ENCODE measurements around the gene UCHL3. TPM values are rescaled to one million over a fixed set of nuclear protein-coding genes. Genes with fewer than 3 reads are reported as not detected.

UCHL3 gene
- total and polyA plus RNA-seq, 2 of the 8 experiments (the other 6 are each of a cell fraction or from before 2014, with no cell fraction given), result 33.0 to 61.1 TPM

- Histone ChIP-seq H4K20me1 (replicated peaks in 1 of 2; ENCODE audit: control insufficient read depth in 1 of 2, insufficient read depth in 2 of 2, low read length in 2 of 2) (peaks cover 0 to 2% of the 10 kb centered on the region in 2 experiments), H4K8ac (ENCODE audit: extremely low read depth, insufficient read depth, low read length) (no peak overlapping the region), H3K9me3 (ENCODE audit: insufficient read depth in 2 of 2, low read depth in 1 of 2, low read length in 1 of 2) (no peaks in the 10 kb centered on the region), H3K79me2 (ENCODE audit: control insufficient read depth in 1 of 2, insufficient read depth in 2 of 2, low read length in 2 of 2) (no peaks in the 10 kb centered on the region), H3K36me3 (ENCODE audit: control insufficient read depth in 2 of 4, insufficient read depth in 4 of 4, low read length in 3 of 4) (no peaks in the 10 kb centered on the region), H4K91ac (replicated peaks; ENCODE audit: insufficient read length, low read length) (no peak overlapping the region), H3K23ac (ENCODE audit: insufficient read length) (no peak overlapping the region), H3K18ac (ENCODE audit: extremely low read depth, low read length) (no peak overlapping the region), H3K23me2 (ENCODE audit: low read depth, low read length) (no peaks in the 10 kb centered on the region; the same call in 1 of the 2 replicates), H2BK15ac (ENCODE audit: low read length) (no peak overlapping the region), H3K27me3 (replicated peaks in 1 of 4; ENCODE audit: control insufficient read depth in 3 of 4, extremely low read depth in 1 of 4, insufficient read depth in 3 of 4, low read length in 3 of 4) (no peaks in the 10 kb centered on the region), H2BK12ac (ENCODE audit: low read depth, low read length) (no peak overlapping the region), H3K14ac (ENCODE audit: insufficient read length) (no peak overlapping the region), H3K4me3 (ENCODE audit: extremely low read depth in 1 of 4, insufficient read depth in 2 of 4, low read depth in 3 of 4, low read length in 4 of 4) (no peak overlapping the region), H3K79me1 (ENCODE audit: low read depth, low read length) (no peaks in the 10 kb centered on the region), H2AK5ac (ENCODE audit: low read depth, low read length) (no peak overlapping the region), H4K5ac (ENCODE audit: insufficient read length, low read depth, low read length) (no peak overlapping the region), H2AFZ (ENCODE audit: low read length) (no peak overlapping the region), H3K27ac (ENCODE audit: low read depth, low read length) (no peak overlapping the region), H3K56ac (replicated peaks; ENCODE audit: insufficient read length, low read depth, low read length) (no peak overlapping the region), H3K4ac (replicated peaks; ENCODE audit: insufficient read length, low read depth, low read length) (no peak overlapping the region), H2BK20ac (ENCODE audit: low read length) (no peak overlapping the region), H3K9ac (replicated peaks in 1 of 4; ENCODE audit: extremely low read depth in 1 of 4, low read depth in 3 of 4, low read length in 3 of 4) (no peak overlapping the region), H3K4me2 (ENCODE audit: insufficient read depth in 1 of 2, low read depth in 2 of 2, low read length in 2 of 2) (no peak overlapping the region), H3K4me1 (replicated peaks in 1 of 4; ENCODE audit: control insufficient read depth in 3 of 4, insufficient read depth in 4 of 4, low read length in 3 of 4) (no peaks in the 10 kb centered on the region), H2BK120ac (replicated peaks; ENCODE audit: low read depth, low read length) (no peak overlapping the region), H2BK5ac (ENCODE audit: low read depth, low read length) (no peak overlapping the region)
- CTCF ChIA-PET (ENCODE audit: partially characterized antibody), result interaction anchor here (1.1 to 1.2 kb wide), 2 partner anchors 10 to 37 kb away, joined by 3 to 5 read pairs; no protein-coding TSS in a partner anchor
- no peak for TF ChIP-seq KDM1A (IDR thresholded peaks at IDR 0.05; ENCODE audit: borderline replicate concordance, low read length)
- no peak for TF ChIP-seq CHD2 (IDR thresholded peaks at IDR 0.05; ENCODE audit: low read length)
- no peak for TF ChIP-seq NRF1 (IDR thresholded peaks at IDR 0.05; ENCODE audit: low read depth, low read length)
- TF ChIP-seq RAD21 (IDR thresholded peaks at IDR 0.05 in 1 of 2, conservative IDR thresholded peaks at IDR 0.05 in 1 of 2; ENCODE audit: low read depth in 2 of 2, low read length in 2 of 2), result no peak
- TF ChIP-seq JUN (IDR thresholded peaks at IDR 0.05; ENCODE audit: low read depth, low read length), result no peak
- TF ChIP-seq RXRA (IDR thresholded peaks at IDR 0.05; ENCODE audit: insufficient read depth, low read depth, low read length), result no peak
- TF ChIP-seq MAFK (IDR thresholded peaks at IDR 0.05; ENCODE audit: low read depth, low read length), result no peak
- no peak for TF ChIP-seq SUZ12 (IDR thresholded peaks at IDR 0.05; ENCODE audit: low read length)
- no peak for TF ChIP-seq MAX (IDR thresholded peaks at IDR 0.05)
- no peak for TF ChIP-seq SIN3A (conservative IDR thresholded peaks at IDR 0.05 in 1 of 2, IDR thresholded peaks at IDR 0.05 in 1 of 2; ENCODE audit: low read depth in 1 of 2, low read length in 2 of 2)
- no peak for TF ChIP-seq SIRT6 (IDR thresholded peaks at IDR 0.05; ENCODE audit: low read length)
- TF ChIP-seq SP1 (IDR thresholded peaks at IDR 0.05; ENCODE audit: low read depth, low read length), result no peak
- WGBS, 2 experiments (ENCODE audit: extremely low coverage in 1 of 2, insufficient coverage in 1 of 2, insufficient read length in 1 of 2, insufficient replicate concordance in 2 of 2, low coverage in 1 of 2, low lambda C conversion rate in 2 of 2, missing lambda C conversion rate in 1 of 2), result 90% methylated on average over 2 of the region's 2 CpGs; no CpG with 5 or more reads in 1 of the 2 experiments
- DNase-seq (ENCODE audit: low read depth in 1 of 2, low spot score in 2 of 2), result no peak
- POLR2A ChIA-PET (ENCODE audit: partially characterized antibody), result interaction anchor here (0.5 kb wide), 1 partner anchor 1731 kb away, joined by 3 read pairs; no protein-coding TSS in a partner anchor
- FAIRE-seq, result no peak
Measured at GRCh38 chr13:75648446-75648845, 98.9 kb downstream of the UCHL3 start.

Data from H1 (cell line).